OCI-LY7 (cell line): ENCODE measurements around the gene CHPF2.

Experiments
- CTCF ChIP-seq: fragments of 200-600 bp; sonication (generic); conservative IDR thresholded peaks from 2 replicates; pipeline ENCODE4 v1.5.1; 2014; ENCODE audit warnings: mild to moderate bottlenecking, antibody characterized with exemption, low read length, moderate library complexity, mixed read lengths
- EZH2phosphoT487 ChIP-seq: fragments of 200-600 bp; sonication (generic); IDR thresholded peaks from 2 replicates; pipeline ENCODE4 v1.6.1; 2018; ENCODE audit warnings: low read depth, borderline replicate concordance, mild to moderate bottlenecking, mixed run types, antibody characterized with exemption, low read length, moderate library complexity, mixed read lengths

DNA sequence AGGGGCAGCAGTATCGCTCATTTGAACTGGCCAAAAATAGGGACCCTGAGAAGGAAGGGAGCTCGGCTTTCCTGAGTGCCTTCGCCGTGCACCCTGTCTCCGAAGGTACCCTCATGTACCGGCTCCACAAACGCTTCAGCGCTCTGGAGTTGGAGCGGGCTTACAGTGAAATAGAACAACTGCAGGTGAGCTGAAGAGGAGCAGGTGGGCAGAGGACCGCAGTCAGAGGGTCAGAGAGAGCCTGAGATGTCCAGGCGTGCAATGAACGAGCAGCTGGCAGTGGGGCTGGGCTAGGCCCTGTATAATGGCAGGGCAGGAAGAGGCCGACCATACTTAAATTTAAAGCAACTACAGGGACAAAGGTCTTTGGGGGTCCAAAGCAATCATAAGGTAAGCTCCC, 4.1 kb downstream of the CHPF2 start:
- TF ChIP-seq CTCF (no peak), EZH2phosphoT487 (no peak)
